K562 (cell line): ENCODE measurements around the gene CD19. TPM values are rescaled to one million over a fixed set of nuclear protein-coding genes. Genes with fewer than 3 reads are reported as not detected.

Experiments
- ATF2 ChIP-seq: sonication (generic); formaldehyde crosslinking; IDR thresholded peaks from 2 replicates; pipeline ENCODE4 v1.8.1; 2022; ENCODE audit warnings: missing genetic modification reagents
- ATF4 ChIP-seq: fragments of 450-650 bp; formaldehyde crosslinking; IDR thresholded peaks from 2 replicates; pipeline ENCODE4 v1.4.0; 2022; ENCODE audit warnings: mild to moderate bottlenecking, moderate library complexity
- CBFA2T2 ChIP-seq: fragments of 450-650 bp; conservative IDR thresholded peaks from 2 replicates; pipeline ENCODE4 v1.6.1; 2017; ENCODE audit warnings: mild to moderate bottlenecking
- CBX3 ChIP-seq, 2 experiments: IDR thresholded peaks; 1 replicate in 1 of 2; 2 replicates in 1 of 2; pipeline ENCODE4 v1.6.1; 2012; ENCODE audit warnings: inconsistent platforms in 2 of 2, low read length in 2 of 2, borderline replicate concordance in 1 of 2, control low read depth in 1 of 2
- CC2D1A ChIP-seq: fragments of 450-650 bp; IDR thresholded peaks from 2 replicates; pipeline ENCODE4 v1.6.1; 2017; ENCODE audit warnings: mild to moderate bottlenecking
- CREM ChIP-seq: IDR thresholded peaks from 2 replicates; pipeline ENCODE4 v1.6.1; 2014; ENCODE audit warnings: antibody characterized with exemption, low read depth
- EGR1 ChIP-seq: fragments of 450-650 bp; conservative IDR thresholded peaks from 2 replicates; pipeline ENCODE4 v1.6.1; 2017; ENCODE audit warnings: mild to moderate bottlenecking
- GTF3C2 ChIP-seq: IDR thresholded peaks from 3 replicates; pipeline ENCODE4 v1.6.1; 2011; ENCODE audit warnings: borderline replicate concordance, mild to moderate bottlenecking, moderate library complexity; ENCODE audit not compliant: insufficient read length; ENCODE audit errors: extremely low read depth
- PURB ChIP-seq: sonication (generic); formaldehyde crosslinking; IDR thresholded peaks from 2 replicates; pipeline ENCODE4 v1.9.0; 2021; ENCODE audit warnings: low read depth, mild to moderate bottlenecking, missing genetic modification reagents
- RBFOX2 ChIP-seq: fragments of 200-400 bp; formaldehyde crosslinking; IDR thresholded peaks from 2 replicates; pipeline ENCODE4 v1.6.1; 2017; ENCODE audit warnings: low read depth, mild to moderate bottlenecking, low read length, moderate library complexity
- ZNF584 ChIP-seq: fragments of 200-800 bp; sonication (Bioruptor generic); IDR thresholded peaks from 2 replicates; pipeline ENCODE4 v1.6.1; 2016; ENCODE audit warnings: low read depth, mild to moderate bottlenecking, missing genetic modification characterization, missing compliant biosample characterization
- ZNF75A ChIP-seq: fragments of 450-650 bp; formaldehyde crosslinking; IDR thresholded peaks from 2 replicates; pipeline ENCODE4 v1.4.0; 2020; ENCODE audit warnings: mild to moderate bottlenecking
- ZNF766 ChIP-seq: fragments of 200-800 bp; sonication (Bioruptor generic); conservative IDR thresholded peaks from 2 replicates; pipeline ENCODE4 v1.6.1; 2016; ENCODE audit warnings: missing genetic modification characterization, missing compliant biosample characterization
- ZNF778 ChIP-seq: fragments of 450-650 bp; formaldehyde crosslinking; IDR thresholded peaks from 2 replicates; pipeline ENCODE4 v1.4.0; 2020; ENCODE audit warnings: mild to moderate bottlenecking, moderate library complexity
- polyA plus RNA-seq, 8 experiments: library from polyadenylated mRNA; depleted of rRNA in 4 of 8; stranded (reverse) in 5 of 8; unstranded in 3 of 8; fragments of >200 nt; fragmentation: Nextera tagmentation in 2 of 8; fragmentation: Illumina TruSeq in 1 of 8; extraction: Ambion mirVana in 2 of 8; extraction: Trizol in 1 of 8; gene quantifications; 2 replicates each; pipeline versions ENCODE4 v1.2.1 to v1.2.3, GENCODE V29; 2011 to 2014; ENCODE audit warnings: inconsistent platforms in 1 of 8, missing spikeins in 1 of 8
- total RNA-seq, 7 experiments: library from RNA; depleted of rRNA in 6 of 7; stranded (reverse); fragments of >200 nt in 6 of 7; fragmentation: Illumina TruSeq in 2 of 7; extraction: Trizol in 2 of 7; gene quantifications; 2 replicates each; pipeline versions ENCODE4 v1.2.1 to v1.2.3, GENCODE V29; 2011 to 2021; ENCODE audit warnings: low replicate concordance in 1 of 7
- TF ChIP-seq, protein P1 (sequence below): sonication (generic); formaldehyde crosslinking; IDR thresholded peaks from 2 replicates; pipeline ENCODE4 v1.8.0; 2022; ENCODE audit warnings: mild to moderate bottlenecking, missing genetic modification reagents

The CD19 gene
- total and polyA plus RNA-seq, 9 of the 15 experiments (the other 6 are each of a cell fraction or from before 2014, with no cell fraction given): 0.27 to 3.7 (median 2.0) TPM; not detected in 1

- TF ChIP-seq GTF3C2: no peak
- peak; percentile 87; the same call in 1 of the 2 replicates for TF ChIP-seq CC2D1A
- TF ChIP-seq, protein P1, sequence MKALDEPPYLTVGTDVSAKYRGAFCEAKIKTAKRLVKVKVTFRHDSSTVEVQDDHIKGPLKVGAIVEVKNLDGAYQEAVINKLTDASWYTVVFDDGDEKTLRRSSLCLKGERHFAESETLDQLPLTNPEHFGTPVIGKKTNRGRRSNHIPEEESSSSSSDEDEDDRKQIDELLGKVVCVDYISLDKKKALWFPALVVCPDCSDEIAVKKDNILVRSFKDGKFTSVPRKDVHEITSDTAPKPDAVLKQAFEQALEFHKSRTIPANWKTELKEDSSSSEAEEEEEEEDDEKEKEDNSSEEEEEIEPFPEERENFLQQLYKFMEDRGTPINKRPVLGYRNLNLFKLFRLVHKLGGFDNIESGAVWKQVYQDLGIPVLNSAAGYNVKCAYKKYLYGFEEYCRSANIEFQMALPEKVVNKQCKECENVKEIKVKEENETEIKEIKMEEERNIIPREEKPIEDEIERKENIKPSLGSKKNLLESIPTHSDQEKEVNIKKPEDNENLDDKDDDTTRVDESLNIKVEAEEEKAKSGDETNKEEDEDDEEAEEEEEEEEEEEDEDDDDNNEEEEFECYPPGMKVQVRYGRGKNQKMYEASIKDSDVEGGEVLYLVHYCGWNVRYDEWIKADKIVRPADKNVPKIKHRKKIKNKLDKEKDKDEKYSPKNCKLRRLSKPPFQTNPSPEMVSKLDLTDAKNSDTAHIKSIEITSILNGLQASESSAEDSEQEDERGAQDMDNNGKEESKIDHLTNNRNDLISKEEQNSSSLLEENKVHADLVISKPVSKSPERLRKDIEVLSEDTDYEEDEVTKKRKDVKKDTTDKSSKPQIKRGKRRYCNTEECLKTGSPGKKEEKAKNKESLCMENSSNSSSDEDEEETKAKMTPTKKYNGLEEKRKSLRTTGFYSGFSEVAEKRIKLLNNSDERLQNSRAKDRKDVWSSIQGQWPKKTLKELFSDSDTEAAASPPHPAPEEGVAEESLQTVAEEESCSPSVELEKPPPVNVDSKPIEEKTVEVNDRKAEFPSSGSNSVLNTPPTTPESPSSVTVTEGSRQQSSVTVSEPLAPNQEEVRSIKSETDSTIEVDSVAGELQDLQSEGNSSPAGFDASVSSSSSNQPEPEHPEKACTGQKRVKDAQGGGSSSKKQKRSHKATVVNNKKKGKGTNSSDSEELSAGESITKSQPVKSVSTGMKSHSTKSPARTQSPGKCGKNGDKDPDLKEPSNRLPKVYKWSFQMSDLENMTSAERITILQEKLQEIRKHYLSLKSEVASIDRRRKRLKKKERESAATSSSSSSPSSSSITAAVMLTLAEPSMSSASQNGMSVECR: 0 out of 2 replicates have a peak, but pooled peaks have one; percentile 46
- no peak for TF ChIP-seq PURB (CRISPR knock-in tag)
- TF ChIP-seq ZNF75A: peak; percentile 39; the same call in 1 of the 2 replicates
- no peak for TF ChIP-seq ZNF778 (CRISPR knock-in tag)
- peak; percentile 53; the same call in 1 of the 2 replicates for TF ChIP-seq EGR1
- TF ChIP-seq ATF4 (CRISPR knock-in tag): peak; percentile 71; the same call in 1 of the 2 replicates
- 0 out of 3 replicates have a peak, but pooled peaks of 1 of the 2 experiments have one; percentile 54 for TF ChIP-seq CBX3 (IDR thresholded peaks at IDR 0.05; ENCODE audit: borderline replicate concordance in 1 of 2, low read length in 2 of 2)
- no peak for TF ChIP-seq ATF2
- peak; percentile 81; the same call in 1 of the 2 replicates for TF ChIP-seq ZNF766 (CRISPR knock-in tag)
- 0 out of 2 replicates have a peak, but pooled peaks have one; percentile 22 for TF ChIP-seq ZNF584 (CRISPR knock-in tag)
- peak; percentile 95 for TF ChIP-seq RBFOX2
- peak; percentile 89 for TF ChIP-seq CBFA2T2
- peak; percentile 75 for TF ChIP-seq CREM
Measured at GRCh38 chr16:28925386-28926228, 6.2 kb upstream of the CD19 start (continued).
